Prostate gland (tissue), 2 donors: ENCODE data around the gene AGFG1. TPM values are rescaled to one million over a fixed set of nuclear protein-coding genes. Genes with fewer than 3 reads are reported as not detected.

Experiments used
- DNase-seq: peaks from one replicate; pipeline ENCODE4 v3.0.0-alpha.2; 2019; ENCODE audit warnings: low spot score
- H3K27ac ChIP-seq, 2 donors: fragments of 200-600 bp; sonication (generic); 2 replicates each; pipeline ENCODE4 v1.5.1; 2017 to 2019
- H3K27me3 ChIP-seq: fragments of 200-600 bp; sonication (generic); replicated peaks from 2 replicates; pipeline ENCODE4 v1.5.1; 2019; ENCODE audit not compliant: insufficient read depth
- H3K36me3 ChIP-seq, 2 donors: fragments of 200-600 bp; sonication (generic); 1 replicate in 1 of 2; 2 replicates in 1 of 2; pipeline versions ENCODE4 v1.5.1 to v1.8.1; 2017 to 2019
- H3K4me1 ChIP-seq: fragments of 200-600 bp; sonication (generic); replicated peaks from 2 replicates; pipeline ENCODE4 v1.5.1; 2019
- H3K4me3 ChIP-seq, 2 donors: fragments of 200-600 bp; sonication (generic); 2 replicates each; pipeline ENCODE4 v1.5.1; 2017 to 2019
- H3K9me3 ChIP-seq: fragments of 200-600 bp; sonication (generic); 2 replicates; pipeline ENCODE4 v1.5.1; 2017
- POLR2A ChIP-seq: fragments of 450-650 bp; IDR thresholded peaks from one replicate; pipeline ENCODE4 v1.6.1; 2016; ENCODE audit warnings: antibody characterized with exemption, mild to moderate bottlenecking
- POLR2AphosphoS5 ChIP-seq: sonication (generic); formaldehyde crosslinking; IDR thresholded peaks from one replicate; pipeline ENCODE4 v1.6.1; 2017; ENCODE audit warnings: antibody characterized with exemption
- WGBS: methylation state at CpG from one replicate; pipeline ENCODE4 v1.1.5; 2018; 5-methylcytosine and 5-hydroxymethylcytosine counted together
- intact Hi-C: fragments of 100-400 bp; cut with DNase I; formaldehyde crosslinking; loops from one replicate; pipeline ENCODE4 v1.14.2; 2022
- total RNA-seq, 2 donors: library from RNA; depleted of rRNA; stranded (reverse); fragments of >200 nt; gene quantifications; one replicate each; pipeline ENCODE4 v1.1.0, GENCODE V29; 2016
- TF ChIP-seq, protein P1 (sequence below), 4 experiments: fragments of 200-600 bp in 2 of 4; fragments of 450-650 bp in 2 of 4; sonication (generic) in 2 of 4; IDR thresholded peaks; 1 replicate in 3 of 4; 2 replicates in 1 of 4; pipeline ENCODE4 v1.5.1; 2016 to 2019; ENCODE audit warnings: antibody characterized with exemption in 4 of 4, mild to moderate bottlenecking in 2 of 4, moderate library complexity in 2 of 4

Gene AGFG1
- total RNA-seq, 2 donors from 2014 or later = 40.3 to 73.7 TPM

DNA sequence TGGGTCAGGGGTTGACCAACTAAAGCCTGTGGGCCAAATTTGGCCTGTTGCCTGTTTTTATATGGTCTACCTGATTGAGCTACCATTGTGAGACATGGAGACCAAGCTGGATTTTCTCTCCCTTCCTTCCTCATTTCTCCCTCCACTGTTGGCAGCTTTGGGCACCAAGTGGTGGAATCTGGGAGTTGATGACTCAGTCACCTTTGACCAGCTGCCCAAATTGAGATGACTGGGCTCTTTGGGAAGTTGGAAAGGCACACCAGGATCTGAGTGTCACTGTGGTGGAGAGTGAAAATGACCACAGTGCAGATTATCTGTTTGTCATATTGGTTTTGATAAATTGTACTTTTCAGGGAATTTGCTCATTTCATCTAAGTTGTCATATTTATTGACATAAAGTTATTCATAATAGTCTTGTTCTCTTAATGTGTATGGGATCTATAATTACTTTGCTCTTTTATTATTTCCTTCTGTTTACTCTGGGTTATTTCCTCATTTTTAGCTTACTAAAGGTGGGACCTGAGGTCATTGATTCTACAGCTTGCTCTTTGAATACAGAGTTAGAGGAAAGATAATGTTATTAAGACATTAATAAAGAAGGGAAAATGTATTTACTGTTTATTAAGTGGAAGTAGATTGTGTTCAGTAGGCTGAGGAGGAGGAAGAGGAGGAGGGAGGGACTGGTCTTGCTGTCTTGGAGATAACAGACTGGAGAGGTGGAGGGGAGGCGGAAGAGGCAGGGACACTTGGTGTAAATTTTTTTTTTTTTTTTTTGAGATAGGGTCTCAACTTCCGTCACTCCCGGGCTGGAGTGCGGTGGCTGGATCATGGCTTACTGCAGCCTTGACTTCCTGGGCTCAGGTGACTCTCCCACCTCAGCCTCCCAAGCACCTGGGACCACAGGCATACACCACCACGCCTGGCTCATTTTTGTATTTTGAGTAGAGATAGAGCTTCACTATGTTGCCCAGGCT, 31.8 kb downstream of the AGFG1 start:
- no peaks in the 10 kb centered on the region for H3K9me3 ChIP-seq
- TF ChIP-seq, protein P1, sequence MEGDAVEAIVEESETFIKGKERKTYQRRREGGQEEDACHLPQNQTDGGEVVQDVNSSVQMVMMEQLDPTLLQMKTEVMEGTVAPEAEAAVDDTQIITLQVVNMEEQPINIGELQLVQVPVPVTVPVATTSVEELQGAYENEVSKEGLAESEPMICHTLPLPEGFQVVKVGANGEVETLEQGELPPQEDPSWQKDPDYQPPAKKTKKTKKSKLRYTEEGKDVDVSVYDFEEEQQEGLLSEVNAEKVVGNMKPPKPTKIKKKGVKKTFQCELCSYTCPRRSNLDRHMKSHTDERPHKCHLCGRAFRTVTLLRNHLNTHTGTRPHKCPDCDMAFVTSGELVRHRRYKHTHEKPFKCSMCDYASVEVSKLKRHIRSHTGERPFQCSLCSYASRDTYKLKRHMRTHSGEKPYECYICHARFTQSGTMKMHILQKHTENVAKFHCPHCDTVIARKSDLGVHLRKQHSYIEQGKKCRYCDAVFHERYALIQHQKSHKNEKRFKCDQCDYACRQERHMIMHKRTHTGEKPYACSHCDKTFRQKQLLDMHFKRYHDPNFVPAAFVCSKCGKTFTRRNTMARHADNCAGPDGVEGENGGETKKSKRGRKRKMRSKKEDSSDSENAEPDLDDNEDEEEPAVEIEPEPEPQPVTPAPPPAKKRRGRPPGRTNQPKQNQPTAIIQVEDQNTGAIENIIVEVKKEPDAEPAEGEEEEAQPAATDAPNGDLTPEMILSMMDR (IDR thresholded peaks at IDR 0.05) = no peak
- TF ChIP-seq POLR2AphosphoS5 (no peak), POLR2A (no peak)
- no peak overlapping the region for H3K27ac ChIP-seq
- peaks cover 12% of the 10 kb centered on the region for H3K4me1 ChIP-seq
- H3K4me3 ChIP-seq = no peak overlapping the region
- H3K36me3 ChIP-seq = no peaks in the 10 kb centered on the region
- H3K27me3 ChIP-seq = no peaks in the 10 kb centered on the region
- WGBS = 97% methylated on average over 5 of the region's 5 CpGs
- intact Hi-C loops = no loop called here
- DNase-seq = no peak

DNA sequence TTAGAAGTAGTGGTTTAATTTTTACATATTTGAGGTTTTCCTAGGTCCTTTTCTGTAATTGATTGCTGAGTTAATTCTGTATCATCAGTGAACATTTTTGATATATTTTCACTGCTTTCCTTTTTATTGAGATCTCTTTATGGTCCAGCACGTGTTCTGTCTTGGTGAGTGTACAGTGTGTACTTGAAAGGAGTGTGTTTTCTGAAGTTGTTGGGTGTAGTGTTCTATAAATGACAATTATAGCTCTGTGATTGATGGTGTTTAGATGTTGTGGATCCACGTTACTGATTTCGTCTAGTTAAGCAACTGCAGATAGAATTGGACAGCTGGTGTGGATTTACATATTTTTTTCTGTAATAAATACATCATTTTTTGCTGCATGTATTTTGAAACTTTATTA, 32.7 kb downstream of the AGFG1 start:
- 19% methylated on average over 3 of the region's 3 CpGs for WGBS
- Histone ChIP-seq H3K9me3 (no peaks in the 10 kb centered on the region), H3K4me1 (peaks cover 12% of the 10 kb centered on the region), H3K36me3 (no peaks in the 10 kb centered on the region), H3K4me3 (no peak overlapping the region), H3K27me3 (no peaks in the 10 kb centered on the region), H3K27ac (no peak overlapping the region)
- TF ChIP-seq POLR2A (no peak), POLR2AphosphoS5 (no peak)
- TF ChIP-seq, protein P1 (IDR thresholded peaks at IDR 0.05) = no peak
- intact Hi-C loops = no loop called here
- no peak for DNase-seq

DNA sequence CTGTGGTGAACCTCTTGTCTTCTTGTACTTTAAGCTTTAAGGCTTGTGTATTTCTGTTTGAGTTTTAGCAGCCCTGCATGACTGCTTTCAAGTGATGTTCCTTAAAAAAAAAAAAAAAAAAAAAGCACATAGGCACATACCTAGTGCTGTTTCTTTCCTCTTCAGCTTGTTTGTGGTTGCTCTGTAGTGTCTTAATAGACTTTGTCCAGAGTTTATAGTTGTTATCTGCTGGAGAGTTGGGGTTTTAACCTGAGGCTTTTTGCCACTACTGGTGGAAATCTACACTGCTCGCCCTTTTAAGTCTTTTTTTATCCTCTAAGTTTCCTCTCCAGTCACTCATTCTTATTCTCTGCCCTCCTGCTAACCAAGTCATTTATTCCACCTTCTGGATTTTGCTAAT, 34.5 kb downstream of the AGFG1 start:
- Histone ChIP-seq H3K27ac (no peak overlapping the region), H3K27me3 (no peaks in the 10 kb centered on the region), H3K4me1 (peaks cover 12% of the 10 kb centered on the region), H3K4me3 (no peak overlapping the region), H3K9me3 (no peaks in the 10 kb centered on the region), H3K36me3 (no peaks in the 10 kb centered on the region)
- WGBS = 86% methylated on average over 1 of the region's 1 CpG
- DNase-seq = no peak
- intact Hi-C loops = no loop called here
- TF ChIP-seq, protein P1 (IDR thresholded peaks at IDR 0.05) = no peak
- TF ChIP-seq POLR2AphosphoS5 = no peak
- TF ChIP-seq POLR2A = no peak

DNA sequence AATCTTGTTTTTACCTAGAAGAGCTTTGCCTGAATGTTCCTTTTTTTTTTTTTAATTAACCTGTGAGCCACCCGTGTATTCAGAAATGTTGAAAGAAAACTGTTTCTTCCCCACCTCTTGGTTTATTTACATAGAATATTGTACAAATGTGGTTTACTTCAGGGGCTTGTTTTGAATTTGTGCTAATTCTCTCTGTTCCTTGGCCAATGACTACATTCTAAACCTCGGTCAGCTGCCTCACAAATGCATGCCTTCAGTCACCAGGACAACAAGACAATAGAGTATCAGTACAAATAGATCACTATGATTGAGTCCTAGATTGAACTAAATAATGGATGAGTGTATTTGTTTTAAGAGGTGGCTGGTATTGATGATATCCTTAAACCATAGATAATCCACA, 36.0 kb downstream of the AGFG1 start:
- H3K4me3 ChIP-seq = no peak overlapping the region
- H3K4me1 ChIP-seq = peaks cover 12% of the 10 kb centered on the region
- no peak overlapping the region for H3K27ac ChIP-seq
- no peaks in the 10 kb centered on the region for H3K27me3 ChIP-seq
- TF ChIP-seq POLR2A = no peak
- TF ChIP-seq, protein P1 (IDR thresholded peaks at IDR 0.05) = no peak
- no peak for TF ChIP-seq POLR2AphosphoS5
- no peak for DNase-seq
- WGBS = 69% methylated on average over 2 of the region's 2 CpGs
- intact Hi-C loops = no loop called here
- H3K9me3 ChIP-seq = no peaks in the 10 kb centered on the region
- no peaks in the 10 kb centered on the region for H3K36me3 ChIP-seq

DNA sequence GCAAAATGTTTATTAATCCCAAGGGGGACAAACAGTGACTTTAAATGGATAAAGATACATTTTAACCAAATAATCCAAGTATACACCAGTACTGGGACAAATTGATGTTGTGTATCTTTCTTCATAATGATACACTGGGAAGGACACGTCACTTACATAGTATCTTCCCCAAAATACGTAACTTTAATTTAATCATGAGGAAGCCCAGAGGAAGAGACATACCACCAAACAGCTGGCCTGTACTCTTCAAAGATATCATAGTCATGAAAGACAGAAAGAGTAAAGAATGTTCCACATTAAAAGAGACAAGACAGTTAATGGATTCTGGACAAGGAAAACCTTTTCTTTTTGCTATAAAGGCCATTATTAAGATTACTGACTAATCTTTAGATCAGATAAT, 37.1 kb downstream of the AGFG1 start:
- intact Hi-C loops = no loop called here
- Histone ChIP-seq H3K4me3 (no peak overlapping the region), H3K27ac (no peak overlapping the region), H3K4me1 (peaks cover 12% of the 10 kb centered on the region), H3K36me3 (no peaks in the 10 kb centered on the region), H3K27me3 (no peaks in the 10 kb centered on the region), H3K9me3 (no peaks in the 10 kb centered on the region)
- WGBS = 83% methylated on average over 2 of the region's 2 CpGs
- DNase-seq = no peak
- TF ChIP-seq POLR2AphosphoS5 = no peak
- TF ChIP-seq POLR2A = no peak
- TF ChIP-seq, protein P1 (IDR thresholded peaks at IDR 0.05) = no peak
